Measurements from ENCODE around the gene POU2F3.
"Not testable (repeated sequence)": the region's sequence is repeated elsewhere in the genome, so short reads cannot be mapped to it uniquely, and the experiment has no call there.

POU2F3 gene

GRCh38 chr11:120253377-120253776, 13.4 kb downstream of the POU2F3 start:
- not testable (repeated sequence) for DNase-seq (ENCODE audit: low read depth)

- DNase-seq (ENCODE audit: low read depth), result no peak
Observed at GRCh38 chr11:120254788-120255518, 15.0 kb downstream of the POU2F3 start.

- no peak for DNase-seq (ENCODE audit: low read depth)
Observed at GRCh38 chr11:120255519-120255866, 15.6 kb downstream of the POU2F3 start.

- DNase-seq (ENCODE audit: low read depth), result no peak
Observed at GRCh38 chr11:120256178-120256577, 16.2 kb downstream of the POU2F3 start.

GRCh38 chr11:120256779-120257178, 16.8 kb downstream of the POU2F3 start:
- no peak for DNase-seq (ENCODE audit: low read depth)

- DNase-seq (ENCODE audit: low read depth), result no peak
Observed at GRCh38 chr11:120257346-120257745, 17.4 kb downstream of the POU2F3 start.

- no peak for DNase-seq (ENCODE audit: low read depth)
Observed at GRCh38 chr11:120258661-120259060, 18.7 kb downstream of the POU2F3 start.

GRCh38 chr11:120259241-120259640, 19.3 kb downstream of the POU2F3 start:
- DNase-seq (ENCODE audit: low read depth), result no peak

GRCh38 chr11:120259988-120260565, 20.1 kb downstream of the POU2F3 start:
- DNase-seq (ENCODE audit: low read depth), result no peak

GRCh38 chr11:120260616-120261015, 20.7 kb downstream of the POU2F3 start:
- DNase-seq (ENCODE audit: low read depth), result no peak

- DNase-seq (ENCODE audit: low read depth), result no peak
Observed at GRCh38 chr11:120261321-120261720, 21.4 kb downstream of the POU2F3 start.

GRCh38 chr11:120261931-120262330, 22.0 kb downstream of the POU2F3 start:
- no peak for DNase-seq (ENCODE audit: low read depth)

- DNase-seq (ENCODE audit: low read depth), result no peak
Observed at GRCh38 chr11:120267319-120267718, 27.4 kb downstream of the POU2F3 start.

- DNase-seq (ENCODE audit: low read depth), result no peak
Observed at GRCh38 chr11:120268686-120269085, 28.7 kb downstream of the POU2F3 start.

GRCh38 chr11:120270386-120270785, 30.4 kb downstream of the POU2F3 start:
- no peak for DNase-seq (ENCODE audit: low read depth)

GRCh38 chr11:120271672-120272071, 31.7 kb downstream of the POU2F3 start:
- no peak for DNase-seq (ENCODE audit: low read depth)

GRCh38 chr11:120272303-120272702, 32.4 kb downstream of the POU2F3 start:
- no peak for DNase-seq (ENCODE audit: low read depth)

- no peak for DNase-seq (ENCODE audit: low read depth)
Observed at GRCh38 chr11:120273432-120273831, 33.5 kb downstream of the POU2F3 start.

- not testable (repeated sequence) for DNase-seq (ENCODE audit: low read depth)
Observed at GRCh38 chr11:120273956-120274355, 34.0 kb downstream of the POU2F3 start.

GRCh38 chr11:120279502-120279901, 39.6 kb downstream of the POU2F3 start:
- no peak for DNase-seq (ENCODE audit: low read depth)

- DNase-seq (ENCODE audit: low read depth), result no peak
Observed at GRCh38 chr11:120280600-120281051, 40.7 kb downstream of the POU2F3 start.

- DNase-seq (ENCODE audit: low read depth), result no peak
Observed at GRCh38 chr11:120281143-120281795, 41.3 kb downstream of the POU2F3 start.

- no peak for DNase-seq (ENCODE audit: low read depth)
Observed at GRCh38 chr11:120283124-120283523, 43.2 kb downstream of the POU2F3 start.
